Immature natural killer cell (primary cell): ENCODE measurements around the gene PSMD11. TPM values are rescaled to one million over a fixed set of nuclear protein-coding genes. Genes with fewer than 3 reads are reported as not detected.
"Not testable (repeated sequence)": the region's sequence is repeated elsewhere in the genome, so short reads cannot be mapped to it uniquely, and the experiment has no call there.

Source experiments
- DNase-seq, 3 donors: peaks; one replicate each; pipeline ENCODE4 v3.0.0; 2022; ENCODE audit warnings: mixed read lengths in 1 of 3
- H3K27ac Mint-ChIP-seq, 6 donors: one replicate each; pipeline ENCODE4 v1.8.0; 2020; ENCODE audit warnings: mixed read lengths in 6 of 6, mild to moderate bottlenecking in 5 of 6, inconsistent platforms in 4 of 6, moderate library complexity in 3 of 6
- H3K27me3 Mint-ChIP-seq, 3 donors: one replicate each; pipeline ENCODE4 v1.8.0; 2020 to 2021; ENCODE audit warnings: low read depth in 3 of 3, mild to moderate bottlenecking in 3 of 3, mixed read lengths in 3 of 3, moderate library complexity in 3 of 3, inconsistent platforms in 1 of 3
- H3K36me3 Mint-ChIP-seq, 3 donors: one replicate each; pipeline ENCODE4 v1.8.0; 2020; ENCODE audit warnings: mixed read lengths in 3 of 3, inconsistent platforms in 2 of 3, mild to moderate bottlenecking in 2 of 3
- H3K4me1 Mint-ChIP-seq, 2 donors: one replicate each; pipeline ENCODE4 v1.8.0; 2020; ENCODE audit warnings: inconsistent platforms in 2 of 2, mild to moderate bottlenecking in 2 of 2, mixed read lengths in 2 of 2, moderate library complexity in 1 of 2
- H3K4me3 Mint-ChIP-seq, 5 donors: one replicate each; pipeline ENCODE4 v1.8.0; 2020; ENCODE audit warnings: mild to moderate bottlenecking in 5 of 5, mixed read lengths in 5 of 5, inconsistent platforms in 3 of 5, moderate library complexity in 3 of 5
- H3K9me3 Mint-ChIP-seq, 6 donors: one replicate each; pipeline ENCODE4 v1.8.0; 2020; ENCODE audit warnings: mild to moderate bottlenecking in 6 of 6, mixed read lengths in 6 of 6, inconsistent platforms in 4 of 6, moderate library complexity in 3 of 6
- polyA plus RNA-seq, 3 donors: library from polyadenylated mRNA; unstranded; fragments of 300-500 nt; fragmentation: Illumina TruSeq; gene quantifications; one replicate each; pipeline ENCODE4 v1.2.3, GENCODE V29; 2021

Gene PSMD11
- polyA plus RNA-seq, 3 donors from 2014 or later = 82.1 to 136 (median 96.4) TPM

- not testable (repeated sequence) for H3K9me3 Mint-ChIP-seq, H3K4me3 Mint-ChIP-seq, DNase-seq, H3K27me3 Mint-ChIP-seq
- H3K4me1 Mint-ChIP-seq = peaks cover 22 to 56% of the 10 kb centered on the region in 2 donors
- H3K27ac Mint-ChIP-seq = peak overlapping the region in 1 of 6 donors; percentile 34
- peaks cover 16 to 53% (median 19%) of the 10 kb centered on the region in 3 donors for H3K36me3 Mint-ChIP-seq
Observed at GRCh38 chr17:32450379-32450778, 6.1 kb downstream of the PSMD11 start.

GRCh38 chr17:32451879-32452278 is 7.6 kb downstream of the PSMD11 start:
- peaks cover 16 to 54% (median 21%) of the 10 kb centered on the region in 3 donors for H3K36me3 Mint-ChIP-seq
- no peaks in the 10 kb centered on the region for H3K9me3 Mint-ChIP-seq
- no peak for DNase-seq
- peaks cover 0 to 2% (median 0%) of the 10 kb centered on the region in 3 donors for H3K27me3 Mint-ChIP-seq
- H3K4me3 Mint-ChIP-seq = no peak overlapping the region
- H3K4me1 Mint-ChIP-seq = peaks cover 8 to 41% of the 10 kb centered on the region in 2 donors
- no peak overlapping the region for H3K27ac Mint-ChIP-seq

GRCh38 chr17:32452281-32452680 is 8.0 kb downstream of the PSMD11 start:
- Mint-ChIP-seq H3K36me3 (peaks cover 16 to 53% (median 23%) of the 10 kb centered on the region in 3 donors), H3K27ac (peak overlapping the region in 1 of 6 donors; percentile 34)

GRCh38 chr17:32453370-32453769 is 9.1 kb downstream of the PSMD11 start:
- peaks cover 9 to 38% of the 10 kb centered on the region in 2 donors for H3K4me1 Mint-ChIP-seq
- no peak for DNase-seq
- H3K4me3 Mint-ChIP-seq = no peak overlapping the region
- peaks cover 16 to 54% (median 32%) of the 10 kb centered on the region in 3 donors for H3K36me3 Mint-ChIP-seq
- peaks cover 0 to 2% (median 0%) of the 10 kb centered on the region in 3 donors for H3K27me3 Mint-ChIP-seq
- H3K27ac Mint-ChIP-seq = peak overlapping the region in 2 of 6 donors; percentile 36 to 37
- H3K9me3 Mint-ChIP-seq = no peaks in the 10 kb centered on the region

More at GRCh38 chr17:32452281-32452680, 8.0 kb downstream of the PSMD11 start:
- Mint-ChIP-seq H3K4me3 (no peak overlapping the region), H3K27me3 (peaks cover 0 to 2% (median 0%) of the 10 kb centered on the region in 3 donors), H3K9me3 (no peaks in the 10 kb centered on the region), H3K4me1 (peaks cover 6 to 37% of the 10 kb centered on the region in 2 donors)
- no peak for DNase-seq

- H3K4me1 Mint-ChIP-seq = peaks cover 12 to 26% of the 10 kb centered on the region in 2 donors
- no peaks in the 10 kb centered on the region for H3K9me3 Mint-ChIP-seq
- peaks cover 0 to 2% (median 2%) of the 10 kb centered on the region in 3 donors for H3K27me3 Mint-ChIP-seq
- DNase-seq = no peak
- no peak overlapping the region for H3K4me3 Mint-ChIP-seq
- peak overlapping the region in 1 of 6 donors; percentile 77 for H3K27ac Mint-ChIP-seq
- peaks cover 3 to 38% (median 37%) of the 10 kb centered on the region in 3 donors for H3K36me3 Mint-ChIP-seq
Observed at GRCh38 chr17:32458371-32458770, 14.1 kb downstream of the PSMD11 start.

- Mint-ChIP-seq H3K9me3 (no peaks in the 10 kb centered on the region), H3K36me3 (peaks cover 0 to 37% (median 28%) of the 10 kb centered on the region in 3 donors), H3K4me1 (peaks cover 12 to 21% of the 10 kb centered on the region in 2 donors), H3K27me3 (peaks cover 0 to 2% (median 0%) of the 10 kb centered on the region in 3 donors), H3K27ac (peak overlapping the region in 1 of 6 donors; percentile 12), H3K4me3 (no peak overlapping the region)
- no peak for DNase-seq
Observed at GRCh38 chr17:32460054-32460453, 15.7 kb downstream of the PSMD11 start.

GRCh38 chr17:32461498-32461852 is 17.2 kb downstream of the PSMD11 start:
- no peak overlapping the region for H3K4me3 Mint-ChIP-seq
- H3K27me3 Mint-ChIP-seq = peaks cover 0 to 2% (median 0%) of the 10 kb centered on the region in 3 donors
- DNase-seq = no peak
- H3K4me1 Mint-ChIP-seq = peaks cover 12 to 21% of the 10 kb centered on the region in 2 donors
- H3K36me3 Mint-ChIP-seq = peaks cover 4 to 37% (median 25%) of the 10 kb centered on the region in 3 donors
- peak overlapping the region in 2 of 6 donors; percentile 45 to 60 for H3K27ac Mint-ChIP-seq
- no peaks in the 10 kb centered on the region for H3K9me3 Mint-ChIP-seq

- DNase-seq = peak; percentile 42 to 55 (median 50)
- H3K9me3 Mint-ChIP-seq = no peaks in the 10 kb centered on the region
- peaks cover 12 to 21% of the 10 kb centered on the region in 2 donors for H3K4me1 Mint-ChIP-seq
- peaks cover 0 to 2% (median 0%) of the 10 kb centered on the region in 3 donors for H3K27me3 Mint-ChIP-seq
- H3K36me3 Mint-ChIP-seq = peaks cover 4 to 33% (median 22%) of the 10 kb centered on the region in 3 donors
- H3K27ac Mint-ChIP-seq = peak overlapping the region in 2 of 6 donors; percentile 45 to 60
- no peak overlapping the region for H3K4me3 Mint-ChIP-seq
Observed at GRCh38 chr17:32461853-32462617, 17.7 kb downstream of the PSMD11 start.

GRCh38 chr17:32463304-32463703 is 19.0 kb downstream of the PSMD11 start:
- no peaks in the 10 kb centered on the region for H3K9me3 Mint-ChIP-seq
- H3K4me3 Mint-ChIP-seq = no peak overlapping the region
- H3K27me3 Mint-ChIP-seq = peaks cover 0 to 2% (median 0%) of the 10 kb centered on the region in 3 donors
- peaks cover 10 to 38% (median 20%) of the 10 kb centered on the region in 3 donors for H3K36me3 Mint-ChIP-seq
- no peak for DNase-seq
- no peak overlapping the region for H3K27ac Mint-ChIP-seq
- H3K4me1 Mint-ChIP-seq = peaks cover 10 to 17% of the 10 kb centered on the region in 2 donors

GRCh38 chr17:32464374-32464773 is 20.1 kb downstream of the PSMD11 start:
- Mint-ChIP-seq H3K36me3 (peaks cover 13 to 38% (median 17%) of the 10 kb centered on the region in 3 donors), H3K4me1 (peaks cover 8 to 12% of the 10 kb centered on the region in 2 donors), H3K27me3 (peaks cover 0 to 2% (median 0%) of the 10 kb centered on the region in 3 donors), H3K4me3 (no peak overlapping the region), H3K27ac (no peak overlapping the region), H3K9me3 (no peaks in the 10 kb centered on the region)
- DNase-seq = no peak

GRCh38 chr17:32467949-32468348 is 23.6 kb downstream of the PSMD11 start:
- peaks cover 0 to 2% (median 0%) of the 10 kb centered on the region in 3 donors for H3K27me3 Mint-ChIP-seq
- H3K9me3 Mint-ChIP-seq = no peaks in the 10 kb centered on the region
- H3K27ac Mint-ChIP-seq = peak overlapping the region in 1 of 6 donors; percentile 28
- peaks cover 28 to 55% (median 29%) of the 10 kb centered on the region in 3 donors for H3K36me3 Mint-ChIP-seq
- no peaks in the 10 kb centered on the region for H3K4me1 Mint-ChIP-seq
- H3K4me3 Mint-ChIP-seq = no peak overlapping the region
- no peak for DNase-seq

- no peak for DNase-seq
- Mint-ChIP-seq H3K9me3 (no peaks in the 10 kb centered on the region), H3K27me3 (peaks cover 0 to 2% (median 0%) of the 10 kb centered on the region in 3 donors), H3K36me3 (peaks cover 40 to 66% (median 42%) of the 10 kb centered on the region in 3 donors), H3K4me3 (no peak overlapping the region), H3K27ac (no peak overlapping the region), H3K4me1 (no peaks in the 10 kb centered on the region)
Observed at GRCh38 chr17:32470405-32471167, 26.3 kb downstream of the PSMD11 start.

GRCh38 chr17:32471652-32472051 is 27.3 kb downstream of the PSMD11 start:
- Mint-ChIP-seq H3K4me3 (no peak overlapping the region), H3K27me3 (peaks cover 0 to 2% (median 0%) of the 10 kb centered on the region in 3 donors), H3K4me1 (no peaks in the 10 kb centered on the region), H3K27ac (no peak overlapping the region), H3K9me3 (no peaks in the 10 kb centered on the region), H3K36me3 (peaks cover 38 to 67% (median 40%) of the 10 kb centered on the region in 3 donors)
- no peak for DNase-seq
